Prostate gland (tissue), 2 donors: ENCODE results near the gene EIF5.

Experiments used
- CTCF ChIP-seq, 4 experiments: fragments of 200-600 bp in 2 of 4; fragments of 450-650 bp in 2 of 4; sonication (generic) in 2 of 4; IDR thresholded peaks; 1 replicate in 3 of 4; 2 replicates in 1 of 4; pipeline ENCODE4 v1.5.1; 2016 to 2019; ENCODE audit warnings: antibody characterized with exemption in 4 of 4, mild to moderate bottlenecking in 2 of 4, moderate library complexity in 2 of 4
- POLR2A ChIP-seq: fragments of 450-650 bp; IDR thresholded peaks from one replicate; pipeline ENCODE4 v1.6.1; 2016; ENCODE audit warnings: antibody characterized with exemption, mild to moderate bottlenecking
- POLR2AphosphoS5 ChIP-seq: sonication (generic); formaldehyde crosslinking; IDR thresholded peaks from one replicate; pipeline ENCODE4 v1.6.1; 2017; ENCODE audit warnings: antibody characterized with exemption

GRCh38 chr14:103337794-103338193 is 3.8 kb downstream of the EIF5 start:
- TF ChIP-seq CTCF (IDR thresholded peaks at IDR 0.05) (no peak), POLR2A (no peak), POLR2AphosphoS5 (no peak)
